ENCODE measurements around the gene ZNF57. TPM values are rescaled to one million over a fixed set of nuclear protein-coding genes. Genes with fewer than 3 reads are reported as not detected.

ZNF57 gene
- total RNA-seq, 1 experiment from 2014 or later = 3.3 TPM

DNA sequence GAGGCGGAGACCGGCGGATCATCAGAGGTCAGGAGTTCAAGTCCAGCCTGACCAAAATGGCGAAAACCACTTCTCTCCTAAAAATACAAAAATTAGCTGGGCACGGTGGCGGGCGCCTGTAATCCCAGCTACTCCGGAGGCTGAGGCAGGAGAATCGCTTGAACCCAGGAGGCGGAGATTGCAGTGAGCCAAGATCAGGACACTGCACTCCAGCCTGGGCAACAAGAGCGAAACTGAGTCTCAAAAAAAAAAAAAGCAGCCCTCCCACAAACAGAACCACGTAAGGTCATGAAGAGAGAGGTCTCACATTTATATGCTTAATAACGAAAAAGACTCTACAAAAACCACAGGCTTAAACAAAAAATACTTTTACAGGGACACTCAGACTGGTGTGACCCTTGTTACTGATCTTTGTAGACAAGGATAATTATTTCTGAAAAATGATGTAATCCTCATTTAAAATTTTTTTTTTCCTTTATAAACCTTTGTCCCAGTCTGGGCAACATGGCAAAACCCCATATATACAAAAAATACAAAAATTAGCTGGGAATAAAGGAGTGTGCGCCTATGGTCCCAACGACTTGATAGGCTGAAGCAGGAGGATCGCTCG, 45.0 kb downstream of the ZNF57 start:
- DNase-seq (no peak), ATAC-seq (no peak)
- no peaks in the 10 kb centered on the region for H3K9me2 ChIP-seq (replicated peaks; ENCODE audit: low read length)
- TF ChIP-seq EZH2 (IDR thresholded peaks at IDR 0.05; ENCODE audit: low read length, unreplicated experiment) = no peak
- no peak for TF ChIP-seq CTCF (conservative IDR thresholded peaks at IDR 0.05; ENCODE audit: low read depth, low read length)
- TF ChIP-seq EZH2phosphoT487 (IDR thresholded peaks at IDR 0.05; ENCODE audit: borderline replicate concordance, low read length) = no peak
- no peaks in the 10 kb centered on the region for H3F3A ChIP-seq (ENCODE audit: low read length, unreplicated experiment)
- H3K9me3 ChIP-seq (ENCODE audit: low read length) = no peaks in the 10 kb centered on the region
- peak overlapping the region; percentile 68; the same call in 1 of the 2 replicates for H3K27ac ChIP-seq (ENCODE audit: low read length)
- ChIA-PET POLR2A (ENCODE audit: unreplicated experiment) (no interaction called here), CTCF (no interaction called here)
- H4K20me1 ChIP-seq (ENCODE audit: low read length) = no peaks in the 10 kb centered on the region
- H3K4me1 ChIP-seq (ENCODE audit: insufficient read depth, low read length) = peaks cover 9% of the 10 kb centered on the region; the same call in 1 of the 2 replicates
- intact Hi-C loops (cut with micrococcal nuclease) = no loop called here
- peak overlapping the region; percentile 84 for H3K4me2 ChIP-seq (ENCODE audit: low read length)
- peak overlapping the region; percentile 74 for H3K4me3 ChIP-seq (ENCODE audit: low read length)
- peak overlapping the region; percentile 82 for H3K9ac ChIP-seq (ENCODE audit: low read length)
- TSS peak; percentile 85 for BruUV-seq (replicated peaks)
- no peaks in the 10 kb centered on the region for H3K27me3 ChIP-seq (ENCODE audit: low read length)
- peak overlapping the region; percentile 94 for H2AFZ ChIP-seq (ENCODE audit: low read length)
- H3K79me2 ChIP-seq (ENCODE audit: low read length) = peaks cover 35% of the 10 kb centered on the region
- H3K36me3 ChIP-seq (ENCODE audit: low read depth, low read length) = no peaks in the 10 kb centered on the region

DNA sequence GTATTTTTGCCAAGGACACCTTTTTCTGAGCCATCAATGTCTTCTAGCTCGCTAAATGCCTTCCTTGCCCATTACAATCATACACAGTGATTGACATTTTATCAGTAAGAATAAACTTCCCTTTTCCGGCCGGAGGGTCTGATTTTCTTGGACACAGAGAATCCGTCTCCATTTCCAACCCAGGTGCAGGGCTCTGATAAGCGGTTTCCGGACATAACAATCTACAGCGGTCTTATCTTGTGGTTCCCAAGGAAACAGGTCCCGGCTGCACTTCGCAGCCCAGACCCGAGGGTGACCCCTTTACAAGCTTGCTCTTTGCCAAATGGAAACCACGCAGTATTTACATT, 49.2 kb downstream of the ZNF57 start:
- Histone ChIP-seq H3K9ac (ENCODE audit: low read length) (peak overlapping the region; percentile 87), H3K4me3 (ENCODE audit: low read length) (peak overlapping the region; percentile 87), H3K36me3 (ENCODE audit: low read depth, low read length) (no peaks in the 10 kb centered on the region), H3K4me2 (ENCODE audit: low read length) (peak overlapping the region; percentile 95), H4K20me1 (ENCODE audit: low read length) (no peaks in the 10 kb centered on the region), H3K27ac (ENCODE audit: low read length) (peak overlapping the region; percentile 47), H2AFZ (ENCODE audit: low read length) (peak overlapping the region; percentile 73), H3K27me3 (ENCODE audit: low read length) (no peaks in the 10 kb centered on the region), H3K4me1 (ENCODE audit: insufficient read depth, low read length) (peaks cover 17% of the 10 kb centered on the region; the same call in 1 of the 2 replicates), H3K79me2 (ENCODE audit: low read length) (peaks cover 17% of the 10 kb centered on the region), H3F3A (ENCODE audit: low read length, unreplicated experiment) (peaks cover 3% of the 10 kb centered on the region), H3K9me2 (replicated peaks; ENCODE audit: low read length) (no peaks in the 10 kb centered on the region), H3K9me3 (ENCODE audit: low read length) (no peaks in the 10 kb centered on the region)
- ChIA-PET CTCF (interaction anchor here (0.6 to 1.6 kb wide), 9 partner anchors 49 to 355 kb away, joined by 3 to 14 read pairs (median 6); partner anchors contain the start of gene ZNF57), POLR2A (ENCODE audit: unreplicated experiment) (interaction anchor here (0.6 kb wide), 2 partner anchors 62 kb away, joined by 3 to 5 read pairs; no protein-coding TSS in a partner anchor)
- TF ChIP-seq EZH2 (IDR thresholded peaks at IDR 0.05; ENCODE audit: low read length, unreplicated experiment) (no peak), EZH2phosphoT487 (IDR thresholded peaks at IDR 0.05; ENCODE audit: borderline replicate concordance, low read length) (no peak), CTCF (conservative IDR thresholded peaks at IDR 0.05; ENCODE audit: low read depth, low read length) (no peak)
- ATAC-seq (no peak), DNase-seq (peak; percentile 4)
- intact Hi-C loops (cut with micrococcal nuclease) = loop anchor here (2.0 to 10.0 kb wide), 4 partner anchors 27 to 177 kb away; partner anchors contain the start of gene GNA11
- BruUV-seq (replicated peaks) = TSS peak; percentile 74
